Ascending aorta (tissue), 2 donors: ENCODE data around the gene C4BPB. TPM values are rescaled to one million over a fixed set of nuclear protein-coding genes. Genes with fewer than 3 reads are reported as not detected.

Experiments used
- DNase-seq, 2 donors: peaks; one replicate each; pipeline ENCODE4 v3.0.0-alpha.2; 2019; ENCODE audit warnings: low spot score in 2 of 2
- H3K27ac ChIP-seq, 2 donors: fragments of 200-600 bp; sonication (generic); one replicate each; pipeline ENCODE4 v1.5.1; 2016 to 2017; ENCODE audit warnings: mild to moderate bottlenecking in 1 of 2
- H3K27me3 ChIP-seq: fragments of 200-600 bp; sonication (generic); one replicate; pipeline ENCODE4 v1.5.1; 2017
- H3K36me3 ChIP-seq, 2 donors: fragments of 200-600 bp; sonication (generic); one replicate each; pipeline ENCODE4 v1.5.1; 2016
- H3K4me1 ChIP-seq, 2 donors: fragments of 200-600 bp; sonication (generic); one replicate each; pipeline ENCODE4 v1.5.1; 2016 to 2017; ENCODE audit warnings: mild to moderate bottlenecking in 1 of 2
- H3K4me3 ChIP-seq, 2 donors: fragments of 200-600 bp; sonication (generic); one replicate each; pipeline ENCODE4 v1.5.1; 2016 to 2017; ENCODE audit warnings: mild to moderate bottlenecking in 1 of 2
- H3K9me3 ChIP-seq, 2 donors: fragments of 200-600 bp; sonication (generic); one replicate each; pipeline ENCODE4 v1.5.1; 2016
- CTCF ChIP-seq, 3 experiments: fragments of 200-600 bp in 2 of 3; fragments of 450-650 bp in 1 of 3; sonication (generic) in 2 of 3; IDR thresholded peaks; one replicate each; pipeline ENCODE4 v1.5.1; 2016 to 2019; ENCODE audit warnings: antibody characterized with exemption in 3 of 3, mild to moderate bottlenecking in 1 of 3, moderate library complexity in 1 of 3
- intact Hi-C: fragments of 100-400 bp; cut with DNase I; formaldehyde crosslinking; loops from one replicate; pipeline ENCODE4 v1.15.1; 2023
- total RNA-seq: library from RNA; depleted of rRNA; stranded (reverse); fragments of >200 nt; gene quantifications from one replicate; pipeline ENCODE4 v1.1.0, GENCODE V29; 2016

Gene C4BPB
- total RNA-seq, 1 donor from 2014 or later, result not detected

- TF ChIP-seq CTCF (IDR thresholded peaks at IDR 0.05), result no peak
- Histone ChIP-seq H3K36me3 (peaks cover 12 to 25% of the 10 kb centered on the region in 2 donors), H3K27ac (no peak overlapping the region), H3K4me1 (peaks cover 9 to 13% of the 10 kb centered on the region in 2 donors), H3K4me3 (no peak overlapping the region), H3K9me3 (no peaks in the 10 kb centered on the region), H3K27me3 (no peaks in the 10 kb centered on the region)
- no peak for DNase-seq
- intact Hi-C loops, result no loop called here
These were observed 40.6 kb upstream of the C4BPB start for GRCh38 chr1:207048041-207048440.

- H3K4me1 ChIP-seq, result peaks cover 9 to 16% of the 10 kb centered on the region in 2 donors
- no peak for TF ChIP-seq CTCF (IDR thresholded peaks at IDR 0.05)
- no peaks in the 10 kb centered on the region for H3K9me3 ChIP-seq
- H3K27me3 ChIP-seq, result no peaks in the 10 kb centered on the region
- peaks cover 12 to 20% of the 10 kb centered on the region in 2 donors for H3K36me3 ChIP-seq
- no peak overlapping the region for H3K27ac ChIP-seq
- DNase-seq, result no peak
- intact Hi-C loops, result no loop called here
- peak overlapping the region; percentile 79 to 96 for H3K4me3 ChIP-seq
These were observed 39.6 kb upstream of the C4BPB start for GRCh38 chr1:207049054-207049453.

GRCh38 chr1:207049514-207049913, 39.1 kb upstream of the C4BPB start:
- Histone ChIP-seq H3K4me3 (peak overlapping the region; percentile 79 to 96), H3K9me3 (no peaks in the 10 kb centered on the region), H3K36me3 (peaks cover 12 to 20% of the 10 kb centered on the region in 2 donors), H3K27me3 (no peaks in the 10 kb centered on the region), H3K27ac (no peak overlapping the region), H3K4me1 (peaks cover 9 to 16% of the 10 kb centered on the region in 2 donors)
- TF ChIP-seq CTCF (IDR thresholded peaks at IDR 0.05), result no peak
- DNase-seq, result no peak
- intact Hi-C loops, result no loop called here

GRCh38 chr1:207049974-207050391, 38.7 kb upstream of the C4BPB start:
- peak overlapping the region; percentile 79 to 96 for H3K4me3 ChIP-seq
- H3K9me3 ChIP-seq, result no peaks in the 10 kb centered on the region
- H3K36me3 ChIP-seq, result peaks cover 12 to 20% of the 10 kb centered on the region in 2 donors
- peak overlapping the region; percentile 81 to 91 for H3K27ac ChIP-seq
- no peaks in the 10 kb centered on the region for H3K27me3 ChIP-seq
- no peak for DNase-seq
- peaks cover 9 to 16% of the 10 kb centered on the region in 2 donors for H3K4me1 ChIP-seq
- intact Hi-C loops, result loop anchor here (1.0 to 10.0 kb wide), 7 partner anchors 27 to 1155 kb away; partner anchors contain the start of genes CD46, CD55, DYRK3 and RASSF5
- TF ChIP-seq CTCF (IDR thresholded peaks at IDR 0.05), result peak; percentile 49 to 73 (median 59)

- peak; percentile 58 to 96 for DNase-seq
- peak overlapping the region; percentile 81 to 91 for H3K27ac ChIP-seq
- intact Hi-C loops, result loop anchor here (1.0 to 10.0 kb wide), 7 partner anchors 27 to 1154 kb away; partner anchors contain the start of genes CD46, CD55, DYRK3 and RASSF5
- no peaks in the 10 kb centered on the region for H3K27me3 ChIP-seq
- no peak for TF ChIP-seq CTCF (IDR thresholded peaks at IDR 0.05)
- peaks cover 12 to 20% of the 10 kb centered on the region in 2 donors for H3K36me3 ChIP-seq
- H3K4me3 ChIP-seq, result peak overlapping the region; percentile 79 to 96
- H3K9me3 ChIP-seq, result no peaks in the 10 kb centered on the region
- H3K4me1 ChIP-seq, result peaks cover 9 to 16% of the 10 kb centered on the region in 2 donors
These were observed 38.0 kb upstream of the C4BPB start for GRCh38 chr1:207050480-207051190.
